ENCODE measurements around the gene PDLIM5.
"Not testable (repeated sequence)": the region's sequence is repeated elsewhere in the genome, so short reads cannot be mapped to it uniquely, and the experiment has no call there.

DNA sequence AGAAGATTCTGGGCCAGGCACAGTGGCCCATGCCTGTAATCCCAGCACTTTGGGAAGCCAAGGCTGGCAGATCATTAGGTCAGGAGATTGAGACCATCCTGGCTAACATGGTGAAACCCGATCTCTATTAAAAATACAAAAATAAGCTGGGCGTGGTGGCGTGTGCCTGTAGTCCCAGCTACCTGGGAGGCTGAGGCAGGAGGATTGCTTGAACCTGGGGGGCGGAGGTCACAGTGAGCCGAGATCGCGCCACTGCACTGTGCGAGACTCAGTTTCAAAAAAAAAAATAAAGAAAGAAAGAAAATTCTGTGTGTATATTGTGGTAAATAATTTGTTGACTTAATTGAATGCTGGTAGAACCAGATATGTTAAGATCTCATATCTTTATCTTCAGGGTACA, 177.3 kb downstream of the PDLIM5 start:
- TF ChIP-seq POLR2AphosphoS5, POLR2A (IDR thresholded peaks at IDR 0.05): not testable (repeated sequence)

Measured in transverse colon (tissue), 3 donors.